GM10266 (cell line): ENCODE results near the gene SRP14.
"Not testable (repeated sequence)": the region's sequence is repeated elsewhere in the genome, so short reads cannot be mapped to it uniquely, and the experiment has no call there.

Experiments used
- DNase-seq: peaks from one replicate; pipeline ENCODE4 v3.0.0; 2012; ENCODE audit errors: extremely low spot score
- CTCF ChIP-seq: IDR thresholded peaks from 2 replicates; pipeline ENCODE4 v1.5.1; 2012; ENCODE audit warnings: mild to moderate bottlenecking, low read depth; ENCODE audit not compliant: control insufficient read depth, insufficient read depth; ENCODE audit errors: missing control alignments

Gene SRP14

DNA sequence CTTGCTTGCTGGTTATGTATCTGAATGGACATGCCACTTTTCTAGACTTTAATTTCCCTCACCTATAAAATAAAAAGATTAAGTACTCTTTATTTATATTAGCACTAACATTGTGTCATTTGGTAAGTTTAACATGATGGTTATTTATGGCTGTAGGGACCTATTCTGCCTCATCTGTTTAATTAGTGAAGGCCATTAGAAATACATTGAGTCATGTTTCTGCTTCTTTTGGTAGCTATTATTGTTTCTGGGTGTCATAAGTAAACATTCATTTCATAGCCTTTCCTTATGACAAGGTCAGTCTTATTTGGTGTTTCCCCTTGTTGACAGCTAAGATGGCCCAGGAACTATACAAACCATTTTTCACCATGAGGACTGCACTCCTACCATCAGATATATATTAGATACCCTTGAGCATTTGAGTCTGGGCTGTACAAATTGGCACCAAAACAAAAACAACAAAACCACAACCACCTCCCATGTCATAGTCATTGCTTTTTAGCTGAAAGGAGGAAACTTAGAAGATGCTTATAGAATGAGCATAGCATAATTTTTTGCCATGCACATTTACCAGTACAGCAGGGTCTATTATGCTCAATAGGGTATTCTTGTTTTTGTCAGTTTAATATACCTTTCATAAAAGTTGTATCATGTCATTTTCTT lies 39.3 kb downstream of the SRP14 start:
- TF ChIP-seq CTCF, result no peak
- DNase-seq, result no peak

DNA sequence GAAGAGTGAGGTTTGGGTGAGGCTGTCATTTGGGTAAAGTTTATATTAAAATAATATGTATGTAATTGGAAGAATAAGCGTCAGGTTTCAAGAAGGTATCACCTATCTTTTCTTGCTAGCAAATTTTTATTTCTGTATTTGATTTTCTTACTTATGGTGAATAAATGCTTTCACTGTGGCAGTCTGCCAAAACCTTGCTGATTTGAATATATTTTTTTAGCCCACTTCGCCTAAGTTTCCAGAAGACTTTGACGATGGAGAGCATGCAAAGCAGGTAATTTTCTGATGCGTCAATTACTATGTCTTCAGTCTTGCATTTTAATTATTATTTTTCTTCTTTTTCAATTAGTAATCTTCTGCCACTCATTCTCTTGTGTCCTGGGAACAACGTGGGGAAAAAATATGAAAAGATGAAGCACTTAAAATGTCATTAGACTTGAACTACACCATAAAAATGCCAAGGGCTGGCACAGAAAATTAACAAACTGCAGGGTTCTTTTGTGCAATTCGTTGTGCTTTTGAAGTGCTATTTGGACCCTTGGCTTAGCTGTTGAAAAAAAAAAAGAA lies 40.4 kb downstream of the SRP14 start:
- DNase-seq, result no peak
- TF ChIP-seq CTCF, result no peak

DNA sequence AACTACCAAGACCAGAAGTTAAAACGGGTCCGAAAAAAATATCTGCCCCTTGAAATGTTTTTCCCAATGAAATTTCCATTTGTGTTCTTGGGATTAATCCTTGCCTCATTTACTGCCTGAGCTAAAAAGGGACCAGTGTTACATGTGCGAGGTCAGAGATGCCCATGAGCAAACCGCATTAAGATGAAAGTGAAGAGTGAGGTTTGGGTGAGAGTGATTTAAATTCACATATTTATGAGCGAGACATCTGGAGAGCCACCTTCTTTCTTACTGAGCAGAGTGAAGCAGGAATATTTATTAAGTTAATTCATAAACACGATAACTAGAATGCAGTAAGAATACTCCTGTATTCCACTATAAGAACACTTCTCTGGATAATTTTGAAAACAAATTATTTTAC lies 41.3 kb downstream of the SRP14 start:
- DNase-seq, result no peak
- TF ChIP-seq CTCF, result no peak

DNA sequence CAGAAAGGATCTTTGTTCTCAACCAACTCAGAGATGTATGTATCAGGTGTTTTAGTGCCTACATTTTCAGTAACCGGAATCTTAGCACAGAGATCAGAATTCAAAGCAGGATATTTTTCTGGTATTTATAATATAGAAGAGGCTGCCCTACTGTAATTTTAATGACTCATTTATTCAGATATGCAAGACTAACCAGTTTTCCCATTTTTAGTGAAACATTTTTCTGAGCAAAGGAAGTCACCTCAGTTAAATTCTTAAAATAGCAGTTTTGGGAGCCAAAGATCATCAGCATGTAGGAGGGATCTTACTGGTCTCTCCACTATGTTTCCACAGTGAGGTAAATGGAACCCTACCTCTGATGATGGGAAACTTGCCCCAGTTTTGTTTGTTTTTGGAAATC lies 42.0 kb downstream of the SRP14 start:
- no peak for TF ChIP-seq CTCF
- DNase-seq, result no peak

- DNase-seq, result not testable (repeated sequence)
These were observed 42.8 kb downstream of the SRP14 start for GRCh38 chr15:39996228-39996627.

- DNase-seq, result not testable (repeated sequence)
These were observed 46.0 kb downstream of the SRP14 start for GRCh38 chr15:39992953-39993352.

DNA sequence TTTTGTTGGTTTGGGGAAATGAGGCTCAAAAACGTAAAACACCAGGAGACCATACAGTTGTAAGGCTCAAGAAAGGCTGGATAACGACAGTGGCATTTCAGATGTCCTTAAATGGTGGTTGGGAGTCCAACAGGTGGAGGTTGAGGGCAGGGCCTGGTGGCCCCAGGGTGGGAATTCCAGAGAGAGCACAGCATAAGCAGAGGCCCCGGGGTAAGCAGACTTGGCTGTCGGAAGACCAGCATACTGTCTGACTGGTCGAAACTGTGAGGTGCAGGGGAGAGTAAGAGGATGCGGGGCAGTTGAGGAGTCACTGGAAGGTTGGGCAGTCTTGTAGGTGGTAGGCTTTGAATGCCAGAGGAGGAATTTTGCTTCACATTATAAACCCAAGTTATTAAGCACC lies 48.3 kb downstream of the SRP14 start:
- no peak for DNase-seq
- no peak for TF ChIP-seq CTCF

DNA sequence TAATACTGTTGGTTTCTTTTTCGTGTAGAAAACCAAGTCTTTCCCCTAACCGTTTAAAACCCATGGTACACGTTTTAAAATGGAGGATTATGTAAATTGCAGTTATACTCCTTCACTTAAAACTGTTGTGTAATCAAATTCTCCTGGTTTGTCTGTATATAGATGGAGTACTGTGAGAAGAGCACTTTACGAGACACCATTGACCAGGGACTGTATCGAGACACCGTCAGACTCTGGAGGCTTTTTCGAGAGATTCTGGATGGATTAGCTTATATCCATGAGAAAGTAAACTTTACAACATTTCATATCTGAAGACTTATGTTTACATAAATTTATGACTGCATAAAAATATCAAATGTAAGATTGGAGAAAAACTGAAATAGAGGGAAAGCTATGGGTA lies 51.2 kb downstream of the SRP14 start:
- no peak for TF ChIP-seq CTCF
- no peak for DNase-seq
